Progenitor cell of endocrine pancreas (in vitro differentiated cells): ENCODE results near the gene LPIN2. TPM values are rescaled to one million over a fixed set of nuclear protein-coding genes. Genes with fewer than 3 reads are reported as not detected.

Source experiments
- DNase-seq: peaks from one replicate; pipeline ENCODE4 v3.0.0; 2021; ENCODE audit warnings: low spot score; ENCODE audit not compliant: unreplicated experiment
- H3K27ac Mint-ChIP-seq: 2 replicates; pipeline ENCODE4 v1.8.0; 2021; ENCODE audit warnings: mild to moderate bottlenecking, moderate library complexity, mixed read lengths
- H3K27me3 Mint-ChIP-seq: 2 replicates; pipeline ENCODE4 v1.8.0; 2021; ENCODE audit warnings: mixed read lengths
- H3K36me3 Mint-ChIP-seq: 2 replicates; pipeline ENCODE4 v1.8.0; 2022; ENCODE audit warnings: mixed read lengths; ENCODE audit not compliant: insufficient read depth
- H3K4me1 Mint-ChIP-seq: 2 replicates; pipeline ENCODE4 v1.8.0; 2021; ENCODE audit warnings: low read depth, mixed read lengths
- H3K4me3 Mint-ChIP-seq: 2 replicates; pipeline ENCODE4 v1.8.0; 2021; ENCODE audit warnings: low read depth, mild to moderate bottlenecking, moderate library complexity, mixed read lengths
- H3K9me3 Mint-ChIP-seq: 2 replicates; pipeline ENCODE4 v1.8.0; 2021; ENCODE audit warnings: low read depth, mixed read lengths
- CTCF ChIP-seq: fragments of 200-600 bp; sonication (generic); IDR thresholded peaks from one replicate; pipeline ENCODE4 v1.5.0; 2021; ENCODE audit warnings: antibody characterized with exemption, mild to moderate bottlenecking; ENCODE audit not compliant: unreplicated experiment
- long read RNA-seq: library from polyadenylated mRNA; unstranded; transcript quantifications from one replicate; pipeline ENCODE4 v2.0.0, GENCODE V29; 2020
- total RNA-seq: library from RNA; stranded (reverse); gene quantifications from 2 replicates; pipeline ENCODE4 v1.2.1, GENCODE V29; 2021

Gene LPIN2, protein sequence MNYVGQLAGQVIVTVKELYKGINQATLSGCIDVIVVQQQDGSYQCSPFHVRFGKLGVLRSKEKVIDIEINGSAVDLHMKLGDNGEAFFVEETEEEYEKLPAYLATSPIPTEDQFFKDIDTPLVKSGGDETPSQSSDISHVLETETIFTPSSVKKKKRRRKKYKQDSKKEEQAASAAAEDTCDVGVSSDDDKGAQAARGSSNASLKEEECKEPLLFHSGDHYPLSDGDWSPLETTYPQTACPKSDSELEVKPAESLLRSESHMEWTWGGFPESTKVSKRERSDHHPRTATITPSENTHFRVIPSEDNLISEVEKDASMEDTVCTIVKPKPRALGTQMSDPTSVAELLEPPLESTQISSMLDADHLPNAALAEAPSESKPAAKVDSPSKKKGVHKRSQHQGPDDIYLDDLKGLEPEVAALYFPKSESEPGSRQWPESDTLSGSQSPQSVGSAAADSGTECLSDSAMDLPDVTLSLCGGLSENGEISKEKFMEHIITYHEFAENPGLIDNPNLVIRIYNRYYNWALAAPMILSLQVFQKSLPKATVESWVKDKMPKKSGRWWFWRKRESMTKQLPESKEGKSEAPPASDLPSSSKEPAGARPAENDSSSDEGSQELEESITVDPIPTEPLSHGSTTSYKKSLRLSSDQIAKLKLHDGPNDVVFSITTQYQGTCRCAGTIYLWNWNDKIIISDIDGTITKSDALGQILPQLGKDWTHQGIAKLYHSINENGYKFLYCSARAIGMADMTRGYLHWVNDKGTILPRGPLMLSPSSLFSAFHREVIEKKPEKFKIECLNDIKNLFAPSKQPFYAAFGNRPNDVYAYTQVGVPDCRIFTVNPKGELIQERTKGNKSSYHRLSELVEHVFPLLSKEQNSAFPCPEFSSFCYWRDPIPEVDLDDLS
- total RNA-seq, result 22.8 and 25.9 TPM in 2 replicates
- long read RNA-seq, partial matches to known transcripts, result 10 of 38 reads
- long read RNA-seq, other reads (novel, unspliced or antisense), result 28 of 38 reads

GRCh38 chr18:3013024-3013804, at the start of gene LPIN2:
Gene LPIN2 (minus strand): TSS chr18:3013144. CDS start chr18:2960840, 52,304 bp downstream.
- Mint-ChIP-seq H3K27me3 (peaks cover 7% of the 10 kb centered on the region), H3K4me3 (peak within 1 kb of the TSS; percentile 96), H3K9me3 (no peaks in the 10 kb centered on the region), H3K36me3 (peaks cover 11% of the 10 kb centered on the region), H3K4me1 (peaks cover 16% of the 10 kb centered on the region), H3K27ac (peak within 1 kb of the TSS; percentile 94)
- DNase-seq, result peak; percentile 92
- TF ChIP-seq CTCF, result no peak

DNA sequence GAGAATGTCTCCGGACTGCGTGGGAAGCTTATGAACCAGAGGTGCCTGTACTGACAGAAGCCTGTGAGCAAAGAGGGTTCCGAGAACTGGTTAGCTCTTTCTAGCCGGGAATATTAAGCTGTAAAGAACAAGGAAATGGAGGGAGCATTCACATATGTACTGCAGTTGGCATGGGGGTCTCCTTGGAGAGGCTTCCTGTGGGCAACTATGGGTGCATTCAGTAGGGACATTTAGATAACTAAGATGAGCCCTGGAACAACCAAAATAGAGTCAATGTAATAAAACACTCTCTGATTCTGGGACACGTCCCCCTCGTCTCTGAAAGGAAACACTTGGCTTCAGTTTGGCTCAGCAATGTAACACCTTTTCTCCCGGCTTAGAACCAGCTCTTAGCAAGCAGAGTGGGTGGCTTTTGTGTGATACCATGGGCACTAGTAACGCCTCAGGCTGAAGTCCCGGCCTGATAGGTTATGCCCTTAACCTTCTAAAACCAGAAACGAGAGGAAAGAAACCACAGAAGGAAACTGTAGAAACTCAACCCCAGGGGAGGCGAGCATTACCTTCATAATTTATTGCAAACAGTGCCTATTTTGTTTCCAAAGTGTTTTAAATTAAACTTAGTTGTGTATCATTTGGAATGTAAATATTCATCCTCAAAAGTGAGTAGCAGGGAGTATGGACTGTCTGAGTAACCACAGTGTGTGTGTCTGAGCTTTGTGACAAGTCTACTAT, 48.8 kb upstream of the LPIN2 start:
- Mint-ChIP-seq H3K27me3 (no peaks in the 10 kb centered on the region), H3K36me3 (no peaks in the 10 kb centered on the region), H3K9me3 (no peaks in the 10 kb centered on the region), H3K4me1 (peaks cover 7% of the 10 kb centered on the region), H3K27ac (no peak overlapping the region), H3K4me3 (no peak overlapping the region)
- TF ChIP-seq CTCF, result no peak
- no peak for DNase-seq

DNA sequence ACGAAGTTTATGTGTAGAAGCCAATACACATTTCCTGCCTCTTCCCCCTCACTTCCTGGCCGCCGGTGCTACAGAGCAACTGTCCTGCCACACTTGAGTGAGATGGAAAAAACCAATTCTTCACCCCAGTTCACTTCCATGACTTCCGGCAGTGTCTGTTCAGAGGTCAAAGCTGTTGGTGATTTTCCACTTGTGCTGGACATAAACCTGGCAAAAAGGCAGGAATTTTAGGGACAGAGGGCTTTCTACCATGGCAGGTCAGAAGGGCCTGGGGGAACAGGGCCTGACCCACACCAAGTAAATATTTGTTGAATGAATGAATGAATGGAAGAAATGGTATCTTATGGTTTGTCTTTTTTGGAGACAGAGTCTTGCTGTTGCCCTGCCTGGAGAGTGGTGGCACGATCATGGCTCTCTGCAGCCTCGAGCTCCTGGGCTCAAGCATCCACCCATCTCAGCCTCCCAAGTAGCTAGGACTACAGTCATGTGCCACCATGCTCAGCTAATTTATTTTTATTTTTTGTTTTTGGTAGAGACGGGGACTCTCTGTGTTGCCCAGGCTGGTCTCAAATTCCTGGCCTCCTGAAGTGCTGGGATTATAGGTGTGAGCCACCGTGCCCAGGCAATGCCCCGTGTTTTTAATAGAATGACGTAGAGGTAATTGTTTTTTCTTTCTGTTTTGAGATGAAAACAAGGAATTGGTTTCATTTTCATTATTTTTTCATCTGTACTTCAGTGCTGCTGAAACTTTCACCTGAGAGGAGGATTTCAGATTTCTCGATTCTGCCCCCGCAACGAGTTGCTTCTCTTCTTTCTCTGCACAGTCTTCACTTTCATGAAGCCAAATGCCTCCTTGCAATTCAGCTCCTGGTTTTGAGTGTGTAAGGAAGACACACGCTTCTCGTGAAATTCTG, 48.0 kb upstream of the LPIN2 start:
- Mint-ChIP-seq H3K27me3 (no peaks in the 10 kb centered on the region), H3K9me3 (no peaks in the 10 kb centered on the region), H3K4me1 (peaks cover 7% of the 10 kb centered on the region), H3K27ac (no peak overlapping the region), H3K4me3 (no peak overlapping the region), H3K36me3 (no peaks in the 10 kb centered on the region)
- TF ChIP-seq CTCF, result no peak
- DNase-seq, result no peak

DNA sequence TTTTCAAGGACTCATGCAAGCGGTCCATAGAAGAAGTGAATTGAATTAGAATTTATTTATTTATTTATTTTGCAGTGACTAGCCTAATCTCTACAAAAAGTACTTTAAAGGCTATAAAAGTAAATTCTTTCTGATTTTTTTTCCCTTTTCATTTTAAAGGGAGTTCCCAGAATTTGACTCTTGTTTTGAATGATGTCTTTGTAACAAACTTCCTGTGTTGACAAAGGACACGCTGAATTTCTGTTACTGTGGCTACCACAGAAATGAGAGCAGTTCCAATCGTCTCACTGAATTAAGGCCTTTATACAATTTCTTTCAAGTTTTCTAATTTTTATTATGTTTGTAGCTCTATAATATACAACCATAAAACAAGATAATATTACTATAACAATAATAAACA, 46.3 kb upstream of the LPIN2 start:
- Mint-ChIP-seq H3K36me3 (peaks cover 1% of the 10 kb centered on the region), H3K4me3 (no peak overlapping the region), H3K9me3 (peaks cover 2% of the 10 kb centered on the region), H3K27me3 (no peaks in the 10 kb centered on the region), H3K27ac (no peak overlapping the region), H3K4me1 (peaks cover 7% of the 10 kb centered on the region)
- DNase-seq, result no peak
- no peak for TF ChIP-seq CTCF
